NCI-H748 (cell line): ENCODE results near the gene HAUS7.
A peak's percentile ranks its signal among the peaks of the same experiment; 100 is the strongest.

Source experiments
- DNase-seq: peaks from one replicate; lab custom pipeline; 2025; ENCODE audit not compliant: unreplicated experiment; lab: John Stamatoyannopoulos, UW

HAUS7 gene

GRCh38 chrX:153441981-153442380 lies 28.4 kb downstream of the HAUS7 start:
- DNase-seq = no peak

DNA sequence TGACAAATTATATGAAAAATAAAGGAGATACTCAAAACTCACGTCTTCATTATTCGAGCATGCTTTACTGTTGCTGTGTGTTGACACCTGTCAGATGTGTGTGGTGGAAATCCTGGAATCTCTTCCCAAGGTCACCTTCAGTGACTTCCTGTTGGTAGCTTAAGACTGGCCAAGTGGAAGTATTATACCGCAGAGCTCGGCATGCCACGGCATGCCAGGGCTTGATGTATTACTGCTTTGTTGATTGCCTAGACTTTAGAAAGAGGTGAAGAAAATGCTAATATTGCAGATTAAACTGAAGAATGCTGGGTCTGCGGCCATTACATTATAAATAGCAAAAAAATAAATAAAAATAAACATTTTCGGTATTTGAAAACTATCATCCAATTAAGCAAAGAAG lies 29.1 kb downstream of the HAUS7 start:
- DNase-seq = no peak

GRCh38 chrX:153440556-153441135 lies 29.7 kb downstream of the HAUS7 start:
- peak; percentile 21 for DNase-seq

GRCh38 chrX:153439977-153440376 lies 30.4 kb downstream of the HAUS7 start:
- no peak for DNase-seq

GRCh38 chrX:153438532-153438931 lies 31.8 kb downstream of the HAUS7 start:
- DNase-seq = peak; percentile 35

- DNase-seq = no peak
Measured at GRCh38 chrX:153435845-153436244, 34.5 kb downstream of the HAUS7 start.

- no peak for DNase-seq
Measured at GRCh38 chrX:153434801-153435200, 35.6 kb downstream of the HAUS7 start.

DNA sequence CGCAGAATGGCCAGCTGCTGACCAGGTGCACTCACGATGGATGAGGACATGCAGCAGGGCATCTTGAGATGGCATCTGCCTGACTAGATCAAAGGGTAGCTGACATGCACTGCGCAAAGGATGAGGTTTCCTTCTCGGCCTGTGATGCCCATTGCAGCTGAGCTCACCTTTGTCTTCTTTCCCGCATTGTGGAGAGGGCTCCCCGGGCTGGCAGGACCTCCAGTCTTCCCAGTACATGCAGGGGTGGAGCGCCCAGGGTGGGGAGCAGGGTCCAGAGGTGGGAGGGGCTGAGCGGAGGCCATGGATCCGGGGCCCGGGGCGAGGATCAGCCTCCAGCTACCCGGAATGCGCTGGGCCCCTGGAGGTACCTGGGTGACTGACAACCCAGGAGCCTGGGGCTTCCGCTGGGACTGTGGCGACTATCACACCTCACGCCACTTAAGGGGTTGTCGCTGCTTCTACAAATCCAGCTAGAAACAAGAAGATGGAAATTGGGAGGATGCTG lies 36.5 kb downstream of the HAUS7 start:
- no peak for DNase-seq

DNA sequence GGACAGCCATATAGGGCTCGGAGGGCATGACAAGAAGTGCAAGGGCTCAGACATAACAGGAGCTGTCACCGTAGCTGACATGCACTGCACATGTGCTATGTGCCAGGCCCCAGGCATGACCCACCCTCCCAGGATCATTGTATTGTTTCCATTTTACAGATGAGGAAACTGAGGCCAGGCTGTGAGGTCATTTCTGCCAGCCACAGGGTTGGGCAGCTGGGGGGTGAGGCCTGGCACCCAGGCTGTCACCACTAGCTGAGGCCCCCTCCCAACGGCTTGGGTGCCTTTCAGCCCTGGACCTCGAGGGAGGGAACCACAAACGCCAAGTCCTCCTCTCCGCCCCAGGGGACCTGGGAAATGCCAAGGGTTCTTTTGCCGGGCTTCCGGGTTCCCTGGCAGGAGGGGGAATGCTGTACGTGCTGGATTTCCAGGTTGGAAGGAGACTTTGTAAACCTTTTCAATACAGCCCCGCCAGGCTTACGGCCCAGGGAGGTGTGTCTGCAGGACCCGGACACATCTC lies 37.2 kb downstream of the HAUS7 start:
- DNase-seq = no peak

DNA sequence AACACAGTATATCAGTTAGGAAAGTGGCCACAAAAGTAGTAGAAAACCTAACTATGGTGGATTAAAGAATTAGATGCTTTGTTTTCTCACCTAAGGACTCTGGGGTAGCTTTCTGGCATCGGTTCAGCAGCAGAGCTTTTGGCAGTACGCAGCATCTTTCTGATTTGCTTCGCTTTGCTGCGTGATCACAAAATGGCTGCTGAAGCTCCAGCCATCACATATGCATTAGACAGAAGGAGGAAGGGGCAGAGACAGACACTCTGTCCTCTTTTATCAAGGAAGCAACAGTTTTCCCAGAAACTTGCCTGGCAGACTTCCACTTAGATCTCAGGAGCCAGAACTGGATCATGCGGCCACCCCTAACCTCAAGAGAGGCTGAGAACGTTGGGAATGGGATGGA lies 39.6 kb downstream of the HAUS7 start:
- no peak for DNase-seq

DNA sequence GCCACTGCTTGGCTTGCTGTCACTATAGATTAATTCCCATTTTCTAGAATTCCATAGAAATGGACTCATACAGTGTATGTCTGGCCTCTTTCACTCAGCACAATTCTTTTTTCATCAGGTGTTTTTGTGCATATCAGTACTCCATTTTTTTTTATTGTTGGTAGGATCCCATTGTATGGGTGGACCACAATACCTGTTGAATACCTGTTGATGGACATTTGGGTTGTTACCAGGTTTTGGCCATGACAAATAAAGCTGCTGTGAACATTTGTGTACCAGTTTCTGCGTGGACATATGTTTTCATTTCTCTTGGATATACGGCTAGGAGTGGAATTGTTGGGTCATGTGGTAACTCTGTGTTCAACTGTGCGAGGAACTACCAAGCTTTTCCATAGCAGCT lies 44.2 kb downstream of the HAUS7 start:
- DNase-seq = no peak

DNA sequence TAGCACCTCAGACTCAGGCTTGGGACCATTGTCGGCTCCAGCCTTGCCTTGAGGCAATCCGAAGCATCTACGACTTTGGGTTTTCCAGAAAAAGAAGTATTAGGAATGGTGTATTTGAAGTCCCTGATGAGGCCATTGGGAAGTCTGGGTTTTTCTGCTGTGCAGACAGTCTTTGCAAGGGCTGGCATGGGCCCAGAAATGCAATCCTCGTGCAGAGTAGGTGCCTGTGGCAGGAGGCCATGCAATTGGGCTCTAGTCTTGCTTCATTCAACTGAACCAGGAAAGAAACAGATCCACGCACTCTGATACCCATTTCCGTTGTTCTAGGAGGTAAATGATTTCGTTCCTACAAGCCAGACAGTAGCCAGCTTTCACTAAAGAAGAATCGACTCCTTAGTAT lies 46.7 kb downstream of the HAUS7 start:
- no peak for DNase-seq

DNA sequence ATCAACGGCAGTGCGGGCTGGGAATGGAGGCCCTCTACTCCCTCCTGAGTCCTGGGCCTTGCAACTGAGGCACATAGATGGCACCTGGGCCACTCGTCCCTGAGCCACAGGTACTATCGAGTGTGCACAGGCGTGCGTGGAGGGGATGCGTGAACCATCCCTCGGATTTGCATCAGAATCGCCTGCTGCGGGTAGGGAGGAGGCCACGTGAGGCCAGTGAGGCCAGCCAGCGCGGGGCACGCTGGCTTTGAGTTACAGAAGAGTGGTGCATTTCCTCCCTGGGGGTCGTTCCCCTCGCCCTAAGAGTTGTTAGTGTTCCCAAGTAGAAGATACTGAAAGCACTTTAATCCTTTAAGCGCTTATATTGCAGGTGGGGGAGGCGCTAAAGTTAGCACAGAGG lies 48.5 kb downstream of the HAUS7 start:
- no peak for DNase-seq

- DNase-seq = no peak
Measured at GRCh38 chrX:153420851-153421599, 49.4 kb downstream of the HAUS7 start.

GRCh38 chrX:153417637-153418036 lies 52.7 kb downstream of the HAUS7 start:
- DNase-seq = no peak

GRCh38 chrX:153416781-153417450 lies 53.5 kb downstream of the HAUS7 start:
- peak; percentile 9 for DNase-seq

- no peak for DNase-seq
Measured at GRCh38 chrX:153414856-153415510, 55.4 kb downstream of the HAUS7 start.

DNA sequence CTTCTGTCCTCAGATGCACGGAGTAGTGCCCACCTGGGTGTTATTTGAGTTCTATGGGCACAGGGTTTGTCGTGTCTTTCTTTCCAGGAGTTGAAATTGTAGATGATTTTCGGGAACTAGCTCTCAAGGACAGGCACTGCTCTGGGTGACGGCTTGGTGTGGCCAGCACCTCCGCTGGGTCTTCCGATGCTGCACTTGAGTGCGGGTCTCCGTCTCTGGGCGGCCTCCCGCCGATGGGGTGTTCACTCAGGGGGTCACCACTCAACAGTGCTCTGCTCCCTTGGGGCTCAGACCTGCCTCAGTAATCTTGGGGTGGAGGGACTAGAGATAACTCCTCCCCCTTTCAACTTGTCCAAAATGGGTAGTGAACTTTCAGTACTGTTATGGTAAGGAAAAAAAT lies 56.6 kb downstream of the HAUS7 start:
- DNase-seq = no peak

GRCh38 chrX:153412746-153413720 lies 57.3 kb downstream of the HAUS7 start:
- DNase-seq = no peak

DNA sequence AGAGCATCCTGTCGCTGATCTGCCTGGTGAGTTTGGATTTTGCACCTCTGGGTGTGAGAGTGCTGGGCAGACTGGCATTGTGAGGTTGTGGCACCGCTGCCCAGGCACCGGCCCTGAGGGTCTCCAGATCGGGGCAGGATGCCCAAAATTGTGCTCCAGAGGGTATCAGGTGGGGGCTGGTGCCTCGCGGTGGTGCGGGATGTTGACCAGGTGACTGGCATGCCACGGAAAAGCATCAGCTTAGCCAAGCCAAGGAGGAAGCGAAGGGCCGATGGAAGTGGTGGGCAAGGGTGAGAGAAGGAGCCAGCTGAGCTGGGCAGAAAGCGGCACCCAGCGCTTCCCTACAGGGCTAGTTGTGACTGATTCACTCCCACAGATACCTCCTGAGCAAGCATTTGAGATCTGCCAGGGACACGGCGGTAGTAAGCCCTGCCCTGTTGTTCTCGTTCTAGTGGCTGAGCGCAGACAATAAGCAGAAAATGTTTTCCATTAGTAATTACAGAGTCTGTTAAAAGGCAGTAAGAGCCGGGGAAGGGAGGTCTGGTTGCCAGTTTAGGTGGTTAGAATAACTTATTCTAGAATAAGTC lies 58.3 kb downstream of the HAUS7 start:
- DNase-seq = peak; percentile 53
